Measurements from ENCODE around the gene MPI. TPM values are rescaled to one million over a fixed set of nuclear protein-coding genes. Genes with fewer than 3 reads are reported as not detected.
A peak's percentile ranks its signal among the peaks of the same experiment; 100 is the strongest.
"Not testable (repeated sequence)": the region's sequence is repeated elsewhere in the genome, so short reads cannot be mapped to it uniquely, and the experiment has no call there.

MPI gene
- total RNA-seq, 1 donor from 2014 or later: 53.2 TPM

DNA sequence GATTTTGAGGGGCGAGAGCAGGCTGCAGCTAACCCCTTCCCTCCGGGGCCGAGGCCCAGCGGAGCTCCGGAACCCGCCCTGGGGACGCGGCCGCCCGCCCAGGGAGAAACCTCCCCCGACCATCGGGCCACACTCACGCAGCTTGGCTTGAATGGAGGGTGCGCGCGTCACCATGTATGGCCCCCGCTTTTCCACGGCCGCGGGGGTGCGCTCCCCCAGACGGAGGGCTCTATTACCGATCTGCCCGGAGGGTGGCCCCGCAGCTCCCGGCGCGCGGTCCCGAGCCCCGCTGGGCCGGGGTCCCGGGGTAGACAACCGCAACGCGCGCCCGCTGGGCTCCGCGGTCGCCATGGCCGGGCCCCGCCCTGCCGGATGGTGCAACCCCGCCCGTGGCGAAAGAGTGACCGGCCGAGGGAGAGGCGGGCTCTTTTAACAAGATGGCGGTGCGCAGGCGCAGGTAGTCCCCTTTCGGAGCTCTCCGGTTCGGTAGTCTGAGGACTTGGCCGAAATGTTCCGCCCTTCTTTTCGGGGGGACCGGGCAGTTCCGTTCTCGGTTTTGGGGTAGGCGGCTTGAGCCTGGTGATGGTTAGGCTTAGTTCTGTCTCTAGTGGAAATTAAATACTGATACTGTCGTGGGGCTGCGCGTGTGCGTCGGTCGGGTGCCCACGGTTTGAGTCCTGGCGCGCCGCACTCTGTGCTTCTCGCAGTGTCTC lies 16.8 kb downstream of the MPI start, which contains the start of gene FAM219B:
Gene FAM219B (minus strand): TSS at position 402 of the 713 bp plus-strand sequence. CDS start 51 bp downstream, at position 351.
- intact Hi-C loops (cut with DNase I): no loop called here
- peak; percentile 96 for ATAC-seq (ENCODE audit: poor library complexity)
- DNase-seq: peak; percentile 97

DNA sequence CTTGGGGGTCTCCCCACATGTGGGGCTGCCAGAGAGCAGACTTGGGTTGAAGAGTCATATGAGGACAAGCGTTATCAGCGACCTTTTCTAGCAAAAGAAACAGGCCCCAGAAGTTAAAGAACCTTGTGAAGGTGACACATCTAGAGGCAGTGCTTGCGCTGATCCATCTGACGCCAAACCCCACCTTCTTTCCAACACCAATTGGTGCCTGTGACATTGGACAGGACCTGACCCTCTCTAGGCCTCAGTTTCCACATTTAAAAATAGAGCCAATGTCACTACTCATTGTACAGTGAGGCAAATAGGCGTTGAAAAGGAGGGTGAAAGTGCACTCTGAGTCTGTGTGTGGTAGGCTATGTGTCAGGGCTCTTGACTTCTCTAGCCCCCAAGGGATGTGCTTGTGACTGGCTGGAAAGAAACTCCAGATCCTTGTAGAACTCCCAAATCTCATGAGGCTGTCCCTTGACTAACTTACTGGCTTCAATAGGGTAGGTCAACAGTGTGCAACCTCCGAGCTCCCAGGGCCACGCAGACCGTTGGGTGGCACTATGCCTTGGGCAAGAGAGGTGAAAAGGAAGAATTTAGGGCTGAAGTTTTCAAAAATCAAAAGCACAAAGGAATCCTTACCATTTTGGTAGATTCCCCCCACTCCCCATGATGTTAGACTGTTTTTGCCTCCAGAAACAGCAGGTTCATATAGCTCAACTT lies 17.5 kb downstream of the MPI start:
- DNase-seq (no peak), ATAC-seq (ENCODE audit: poor library complexity) (peak; percentile 76)
- intact Hi-C loops (cut with DNase I): no loop called here

DNA sequence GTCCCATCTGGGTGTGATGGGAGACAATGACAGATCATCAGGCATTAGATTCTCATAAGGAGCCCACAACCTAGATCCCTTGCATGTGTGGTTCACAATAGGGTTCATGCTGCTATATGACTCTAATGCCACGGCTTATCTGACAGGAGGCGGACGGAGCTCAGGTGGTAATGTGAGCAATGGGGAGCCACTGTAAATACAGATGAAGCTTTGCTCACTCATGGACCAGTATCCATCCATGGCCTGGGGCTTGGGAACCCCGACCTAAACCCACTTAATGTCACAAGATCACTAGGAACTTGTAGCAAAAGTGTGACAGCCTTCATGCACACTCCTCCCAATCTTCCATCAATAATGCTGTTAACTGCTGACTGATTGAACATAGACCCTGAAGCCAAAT lies 18.8 kb downstream of the MPI start:
- intact Hi-C loops (cut with DNase I): no loop called here
- no peak for ATAC-seq (ENCODE audit: poor library complexity)

DNA sequence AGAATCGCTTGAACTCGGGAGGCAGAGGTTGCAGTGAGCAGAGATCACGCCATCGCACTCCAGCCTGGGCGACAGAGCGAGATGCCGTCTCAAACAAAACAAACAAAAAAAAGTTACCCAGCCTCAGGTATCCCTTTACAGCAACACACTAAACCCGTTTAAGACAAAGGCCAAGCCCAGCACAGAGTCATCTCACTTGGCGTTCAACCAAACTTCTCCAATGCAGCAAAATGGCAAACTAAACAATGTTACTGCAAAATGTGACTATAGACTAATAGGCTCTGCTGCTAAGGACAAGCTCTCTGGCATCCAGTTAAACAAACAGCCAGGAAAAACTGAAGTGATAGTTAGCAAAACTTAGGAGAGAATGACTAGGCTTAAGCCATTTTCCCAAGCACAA lies 23.2 kb downstream of the MPI start:
- DNase-seq: no peak
- ATAC-seq (ENCODE audit: poor library complexity): no peak
- intact Hi-C loops (cut with DNase I): no loop called here

More for the DNA sequence above, 18.8 kb downstream of the MPI start:
- no peak for DNase-seq

DNA sequence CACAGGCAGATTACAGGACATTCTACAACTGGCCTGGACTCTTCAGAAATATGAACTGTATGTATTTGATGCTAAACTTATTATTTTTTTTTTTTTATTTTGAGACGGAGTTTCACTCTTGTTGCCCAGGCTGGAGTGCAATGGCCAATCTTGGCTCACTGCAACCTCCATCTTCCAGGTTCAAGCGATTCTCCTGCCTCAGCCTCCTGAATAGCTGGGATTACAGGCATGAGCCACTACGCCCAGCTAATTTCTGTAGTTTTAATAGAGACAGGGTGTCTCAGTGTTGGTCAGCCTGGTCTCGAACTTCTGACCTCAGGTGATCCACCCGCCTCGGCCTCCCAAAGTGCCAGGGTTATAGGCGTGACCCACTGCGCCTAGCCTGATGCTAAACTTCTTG lies 24.0 kb downstream of the MPI start:
- ATAC-seq (ENCODE audit: poor library complexity); DNase-seq; intact Hi-C loops (cut with DNase I): not testable (repeated sequence)

DNA sequence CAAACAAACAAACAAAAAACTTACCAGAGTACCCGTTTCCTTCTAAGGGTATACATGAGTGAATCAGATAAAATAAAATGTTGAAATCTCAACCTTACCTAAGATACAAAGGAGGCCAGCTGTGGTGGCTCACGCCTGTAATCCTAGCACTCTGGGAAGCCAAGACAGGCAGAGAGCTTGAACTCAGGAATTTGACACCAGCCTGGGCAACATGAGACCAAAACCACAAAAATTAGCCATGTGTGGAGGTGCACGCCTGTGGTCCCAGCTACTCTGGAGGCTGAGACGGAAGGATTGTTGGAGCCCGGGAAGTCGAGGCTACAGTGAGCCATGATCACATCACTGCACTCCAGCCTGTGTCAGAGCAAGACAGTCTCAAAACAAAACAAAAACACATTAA lies 27.8 kb downstream of the MPI start:
- DNase-seq (no peak), ATAC-seq (ENCODE audit: poor library complexity) (no peak)
- intact Hi-C loops (cut with DNase I): no loop called here

DNA sequence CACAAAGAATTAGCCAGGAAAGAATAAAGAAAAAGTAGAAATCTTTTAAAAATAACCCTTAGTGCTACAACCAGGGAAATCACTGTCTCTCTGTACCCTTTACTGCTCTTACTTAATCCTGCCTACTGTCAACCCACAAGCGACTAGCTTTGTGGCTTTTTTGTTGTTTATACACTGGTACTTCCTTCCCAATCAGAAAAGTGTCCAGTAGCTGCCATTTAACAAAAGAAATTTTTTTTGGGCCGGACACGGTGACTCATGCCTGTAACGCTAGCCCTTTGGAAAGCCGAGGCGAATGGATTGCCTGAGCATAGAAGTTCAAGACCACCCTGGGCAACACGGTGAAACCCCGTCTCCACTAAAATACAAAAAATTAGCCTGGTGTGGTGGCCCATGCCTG lies 30.6 kb downstream of the MPI start:
- ATAC-seq (ENCODE audit: poor library complexity): no peak
- intact Hi-C loops (cut with DNase I): no loop called here

DNA sequence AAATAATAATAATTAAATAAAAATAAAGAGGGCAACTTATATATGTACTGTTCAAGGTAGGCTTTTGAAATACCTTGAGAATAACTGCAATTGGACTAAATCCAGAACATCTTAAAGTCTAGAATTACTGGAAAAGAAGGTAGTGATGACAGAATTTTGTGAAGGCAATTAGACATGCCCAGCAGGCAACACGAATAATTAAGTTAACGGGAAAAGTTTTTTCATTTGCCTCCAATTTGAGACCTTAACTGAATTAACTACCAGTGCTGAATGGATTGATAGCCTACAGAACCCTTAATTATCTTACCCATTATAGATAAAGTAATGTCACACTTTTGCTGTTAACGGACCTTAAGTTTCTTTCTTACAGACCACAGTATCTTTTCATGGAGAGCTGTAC lies 34.7 kb downstream of the MPI start:
- intact Hi-C loops (cut with DNase I): no loop called here
- no peak for ATAC-seq (ENCODE audit: poor library complexity)
- DNase-seq: no peak

More for the DNA sequence above, 30.6 kb downstream of the MPI start:
- DNase-seq: no peak

DNA sequence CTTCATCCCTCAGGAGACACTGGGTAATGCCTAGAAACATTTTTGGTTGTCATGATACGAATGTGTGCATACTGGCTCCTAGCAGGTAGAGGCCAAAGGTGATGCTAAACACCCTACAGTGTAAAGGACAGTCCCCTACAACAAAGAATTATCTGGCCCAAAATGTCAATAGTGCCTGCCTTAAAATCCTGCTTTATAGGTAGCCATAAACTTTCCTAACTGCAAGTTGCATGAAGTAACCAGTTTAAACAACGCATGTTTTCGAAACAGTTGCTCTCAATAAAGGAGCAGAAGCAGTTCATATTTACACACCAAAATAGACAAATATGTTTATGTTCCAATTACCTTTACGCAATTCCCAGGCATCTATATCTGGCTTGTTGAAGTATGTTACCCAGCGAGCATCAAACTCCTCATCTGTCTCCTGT lies 38.9 kb downstream of the MPI start:
- DNase-seq (no peak), ATAC-seq (ENCODE audit: poor library complexity) (no peak)
- intact Hi-C loops (cut with DNase I): no loop called here

DNA sequence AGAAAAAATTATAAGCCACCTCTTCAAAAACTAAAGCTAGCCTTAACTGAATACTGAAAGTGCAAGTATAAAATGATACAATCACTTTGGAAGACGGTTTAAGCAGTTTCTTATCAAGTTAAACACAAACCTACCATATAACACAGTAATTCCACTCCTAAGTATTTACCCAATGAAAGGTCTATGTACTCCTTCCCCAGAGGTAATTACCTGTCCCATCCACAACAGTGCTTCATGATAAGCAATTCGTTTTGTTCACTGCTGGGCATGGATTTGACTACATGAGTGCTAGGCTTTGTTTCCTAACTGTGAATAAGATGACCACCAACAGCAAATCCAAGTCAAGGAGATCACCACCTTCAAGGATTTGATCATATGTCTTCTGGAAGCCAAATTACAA lies 43.7 kb downstream of the MPI start:
- no peak for DNase-seq
- ATAC-seq (ENCODE audit: poor library complexity): no peak
- intact Hi-C loops (cut with DNase I): no loop called here

DNA sequence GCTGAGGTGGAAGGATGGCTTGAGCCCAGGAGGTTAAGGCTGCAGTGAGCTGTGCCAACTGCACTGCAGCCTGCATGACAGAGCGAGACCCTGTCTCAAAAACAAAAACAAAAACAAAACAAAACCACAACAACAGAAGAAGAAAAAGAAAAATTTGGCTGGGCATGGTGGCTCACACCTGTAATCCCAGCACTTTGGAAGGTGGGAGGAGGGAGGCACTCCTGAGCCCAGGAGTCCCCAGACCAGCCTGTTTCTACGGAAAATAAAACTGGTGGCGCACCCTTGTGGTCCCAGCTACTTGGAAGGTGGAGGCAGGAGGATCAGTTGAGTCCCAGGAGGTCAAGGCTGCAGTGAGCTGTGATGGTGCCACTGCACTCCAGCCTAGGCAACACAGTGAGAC lies 45.4 kb downstream of the MPI start:
- ATAC-seq (ENCODE audit: poor library complexity); intact Hi-C loops (cut with DNase I); DNase-seq: not testable (repeated sequence)

DNA sequence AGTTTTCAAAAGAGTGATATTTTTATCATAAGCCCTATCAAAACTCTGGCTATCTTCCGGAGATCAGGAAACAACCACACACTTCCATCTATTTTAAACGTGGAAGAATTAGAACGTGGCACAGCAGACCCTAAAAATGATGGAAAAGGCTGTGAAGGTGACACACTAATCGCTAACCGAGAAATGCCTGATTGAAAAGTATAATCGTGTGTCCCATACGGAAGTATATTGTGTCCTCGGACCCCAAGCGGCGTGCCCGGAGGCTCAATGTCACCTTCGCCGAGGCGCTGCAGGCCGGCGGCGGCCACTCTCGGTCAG lies 47.4 kb downstream of the MPI start:
- intact Hi-C loops (cut with DNase I): no loop called here
- DNase-seq: no peak
- ATAC-seq (ENCODE audit: poor library complexity): no peak

DNA sequence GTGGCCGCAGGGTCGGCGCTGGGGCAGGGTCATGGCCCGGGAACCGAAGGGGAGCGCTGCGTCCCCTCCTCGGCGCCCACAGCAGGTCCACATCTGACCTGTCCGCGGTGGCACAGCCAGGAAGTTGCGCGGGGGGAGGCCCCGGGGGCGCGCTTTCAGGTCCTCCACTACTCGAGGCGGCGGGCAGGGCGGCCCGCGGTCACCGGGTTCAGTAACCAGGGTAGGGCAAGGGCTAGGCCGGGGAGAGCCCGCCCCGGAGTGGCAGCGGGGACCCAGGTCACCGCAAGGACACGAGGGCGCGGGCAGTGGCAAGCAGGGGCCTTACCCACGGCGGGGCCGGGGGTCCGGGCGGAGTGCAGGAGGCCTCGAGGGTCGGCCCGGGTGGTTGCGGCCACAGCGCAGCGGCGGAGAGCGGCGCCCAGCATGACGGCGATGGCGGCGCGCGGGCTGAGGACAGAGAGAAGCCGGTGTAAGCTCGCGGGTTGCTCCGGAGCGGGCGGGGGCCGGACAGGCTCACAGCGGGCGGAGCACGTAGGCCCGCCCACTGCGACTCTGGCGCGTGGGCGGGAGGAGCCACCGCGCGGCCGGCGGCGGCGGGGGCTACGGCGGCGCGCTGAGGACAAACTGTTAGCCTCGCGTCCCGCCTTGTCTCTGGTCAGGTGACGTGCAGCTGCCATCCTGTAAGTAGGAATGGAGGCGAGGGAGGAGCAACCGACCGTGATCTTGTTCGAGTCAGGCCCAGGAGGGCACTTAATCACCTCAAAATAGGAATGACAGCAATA lies 47.9 kb downstream of the MPI start, which contains the start of gene COX5A:
Gene COX5A (minus strand): TSS at position 484 of the 782 bp plus-strand sequence. CDS start 59 bp downstream, at position 425.
- ATAC-seq (ENCODE audit: poor library complexity) (peak; percentile 98), DNase-seq (peak; percentile 96)
- intact Hi-C loops (cut with DNase I): no loop called here

DNA sequence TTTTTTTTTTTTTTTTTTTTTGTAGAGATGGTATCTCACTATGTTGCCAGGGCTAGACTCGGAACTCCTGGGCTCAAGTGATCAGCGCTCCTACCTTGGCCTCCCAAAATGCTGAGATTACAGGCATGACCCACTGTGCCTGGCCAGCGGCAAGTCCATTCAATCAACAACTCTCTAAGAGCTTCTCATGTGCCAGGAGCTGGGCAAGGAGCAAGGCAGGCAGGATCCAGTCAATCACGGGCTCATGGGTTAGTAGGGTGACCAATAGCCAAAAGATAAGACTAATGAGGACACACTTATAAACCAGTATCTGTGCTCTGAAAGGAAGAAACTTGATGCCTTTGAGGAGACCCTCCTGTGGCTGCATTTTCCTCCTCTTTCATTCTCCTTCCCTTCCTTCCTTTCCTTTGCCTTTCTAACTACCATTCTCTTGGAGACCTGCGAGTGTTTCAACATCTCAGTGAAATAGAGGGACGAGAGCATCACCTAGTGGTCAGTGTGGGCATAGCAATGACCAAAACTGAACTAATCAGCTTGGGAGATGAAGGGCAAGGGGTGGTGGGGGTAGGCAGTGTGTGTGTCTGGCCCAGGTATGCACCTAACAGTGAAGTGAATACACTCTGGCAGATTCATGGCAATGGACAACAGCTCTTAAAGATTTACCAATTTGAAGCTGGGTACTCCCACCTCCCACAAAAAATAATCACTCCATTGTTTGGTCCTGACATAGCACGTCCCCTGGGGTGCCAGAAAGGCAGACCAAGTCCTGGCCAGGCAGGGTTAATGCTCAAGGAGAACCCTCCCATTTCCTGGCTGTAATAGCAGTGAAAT lies 60.5 kb downstream of the MPI start:
- ATAC-seq (ENCODE audit: poor library complexity): peak; percentile 81
- DNase-seq: peak; percentile 60
- intact Hi-C loops (cut with DNase I): loop anchor here (2.0 to 10.0 kb wide), 3 partner anchors 179 to 315 kb away; partner anchors contain the start of gene C15orf39

DNA sequence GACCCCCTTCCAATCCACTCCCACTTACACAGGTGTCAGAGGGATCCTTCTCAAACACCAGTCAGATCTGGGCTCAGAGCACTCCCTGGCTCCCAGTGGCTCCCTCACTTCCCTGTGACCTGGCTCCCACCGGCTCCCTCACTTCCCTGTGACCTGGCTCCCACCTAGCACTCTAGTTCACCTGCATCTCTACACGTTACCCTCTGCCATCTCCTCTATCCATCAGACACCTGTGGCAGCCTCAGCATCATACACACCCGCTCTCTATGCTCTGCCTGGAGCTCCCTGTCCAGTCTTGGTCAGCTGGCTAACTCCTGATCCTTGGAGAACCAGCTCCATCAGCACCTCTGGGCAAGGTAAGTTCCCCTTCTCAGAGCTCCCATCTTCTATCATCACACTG lies 61.2 kb downstream of the MPI start:
- intact Hi-C loops (cut with DNase I): loop anchor here (2.0 to 10.0 kb wide), 3 partner anchors 180 to 316 kb away; partner anchors contain the start of gene C15orf39
- no peak for ATAC-seq (ENCODE audit: poor library complexity)

More for the DNA sequence above, 61.2 kb downstream of the MPI start:
- DNase-seq: no peak
